H9 (cell line): ENCODE measurements around the gene ITPR1. TPM values are rescaled to one million over a fixed set of nuclear protein-coding genes. Genes with fewer than 3 reads are reported as not detected.

Experiments
- DNase-seq: peaks from one replicate; pipeline ENCODE4 v3.0.0-alpha.2; 2017
- H2AFZ ChIP-seq: one replicate; pipeline ENCODE4 v1.6.1; 2013; ENCODE audit warnings: mild to moderate bottlenecking, low read length, control low read depth, moderate library complexity
- H2AK5ac ChIP-seq: 2 replicates; pipeline ENCODE4 v1.6.1; 2013; ENCODE audit warnings: low read length, control low read depth, mixed read lengths; ENCODE audit not compliant: insufficient read length
- H2BK120ac ChIP-seq: one replicate; pipeline ENCODE4 v1.6.1; 2013; ENCODE audit warnings: low read depth, mild to moderate bottlenecking, low read length, control low read depth, inconsistent platforms; ENCODE audit not compliant: poor library complexity, severe bottlenecking
- H2BK12ac ChIP-seq: 2 replicates; pipeline ENCODE4 v1.6.1; 2013; ENCODE audit warnings: low read length, control low read depth, mixed read lengths, low read depth; ENCODE audit not compliant: insufficient read length
- H2BK15ac ChIP-seq: 2 replicates; pipeline ENCODE4 v1.6.1; 2013; ENCODE audit warnings: low read depth, low read length, control low read depth
- H2BK20ac ChIP-seq: one replicate; pipeline ENCODE4 v1.6.1; 2013; ENCODE audit warnings: low read depth, mild to moderate bottlenecking, low read length, control low read depth, inconsistent platforms; ENCODE audit not compliant: poor library complexity, severe bottlenecking
- H2BK5ac ChIP-seq: 2 replicates; pipeline ENCODE4 v1.6.1; 2013; ENCODE audit warnings: low read length, control low read depth, mixed read lengths; ENCODE audit not compliant: insufficient read length
- H3K14ac ChIP-seq: 2 replicates; pipeline ENCODE4 v1.6.1; 2013; ENCODE audit warnings: low read length, control low read depth; ENCODE audit not compliant: insufficient read depth
- H3K18ac ChIP-seq: 2 replicates; pipeline ENCODE4 v1.6.1; 2013; ENCODE audit warnings: low read depth, mild to moderate bottlenecking, mixed read lengths, low read length, control low read depth; ENCODE audit not compliant: insufficient read length
- H3K23ac ChIP-seq: 2 replicates; pipeline ENCODE4 v1.6.1; 2013; ENCODE audit warnings: low read length, control low read depth, mixed read lengths, low read depth; ENCODE audit not compliant: insufficient read length
- H3K23me2 ChIP-seq: 2 replicates; pipeline ENCODE4 v1.6.1; 2013; ENCODE audit warnings: low read depth, mild to moderate bottlenecking, mixed read lengths, low read length, control low read depth; ENCODE audit not compliant: insufficient read length, poor library complexity, severe bottlenecking
- H3K27ac ChIP-seq: 2 replicates; pipeline ENCODE4 v1.5.1; 2013; ENCODE audit warnings: low read length, control low read depth, mixed read lengths, low read depth; ENCODE audit not compliant: insufficient read length
- H3K27me3 ChIP-seq: 2 replicates; pipeline ENCODE4 v1.6.1; 2013; ENCODE audit warnings: low read length, control low read depth, inconsistent platforms; ENCODE audit not compliant: insufficient read depth
- H3K4ac ChIP-seq: 2 replicates; pipeline ENCODE4 v1.6.1; 2013; ENCODE audit warnings: low read depth, mild to moderate bottlenecking, control low read depth, inconsistent platforms, low read length, moderate library complexity
- H3K4me1 ChIP-seq: 2 replicates; pipeline ENCODE4 v1.6.1; 2013; ENCODE audit warnings: low read length, control low read depth, inconsistent platforms; ENCODE audit not compliant: insufficient read depth
- H3K4me2 ChIP-seq: 2 replicates; pipeline ENCODE4 v1.6.1; 2013; ENCODE audit warnings: low read length, control low read depth, mixed read lengths; ENCODE audit not compliant: insufficient read length, insufficient read depth
- H3K56ac ChIP-seq: 2 replicates; pipeline ENCODE4 v1.6.1; 2013; ENCODE audit warnings: low read depth, mild to moderate bottlenecking, mixed read lengths, low read length, control low read depth; ENCODE audit not compliant: insufficient read length
- H3K79me1 ChIP-seq: 2 replicates; pipeline ENCODE4 v1.6.1; 2013; ENCODE audit warnings: low read depth, mild to moderate bottlenecking, moderate library complexity, low read length, control low read depth, inconsistent platforms; ENCODE audit not compliant: insufficient read depth, poor library complexity, severe bottlenecking
- H3K79me2 ChIP-seq: 2 replicates; pipeline ENCODE4 v1.6.1; 2013; ENCODE audit warnings: low read length, control low read depth, inconsistent platforms; ENCODE audit not compliant: insufficient read depth
- H3K9ac ChIP-seq: 2 replicates; pipeline ENCODE4 v1.6.1; 2013; ENCODE audit warnings: low read length, control low read depth, mixed read lengths; ENCODE audit not compliant: insufficient read length; ENCODE audit errors: extremely low read depth
- H3K9me3 ChIP-seq: one replicate; pipeline ENCODE4 v1.6.1; 2013; ENCODE audit warnings: low read depth, low read length, inconsistent platforms; ENCODE audit not compliant: control insufficient read depth
- H3T11ph ChIP-seq: one replicate; pipeline ENCODE4 v1.6.1; 2013; ENCODE audit warnings: mild to moderate bottlenecking, low read length, control low read depth, inconsistent platforms
- H4K20me1 ChIP-seq: one replicate; pipeline ENCODE4 v1.6.1; 2013; ENCODE audit not compliant: control insufficient read depth, insufficient read length, insufficient read depth
- H4K5ac ChIP-seq: 2 replicates; pipeline ENCODE4 v1.6.1; 2013; ENCODE audit warnings: low read depth, mild to moderate bottlenecking, mixed read lengths, low read length, control low read depth; ENCODE audit not compliant: insufficient read length
- H4K8ac ChIP-seq: replicated peaks from 2 replicates; pipeline ENCODE4 v1.6.1; 2013; ENCODE audit warnings: low read length, control low read depth, mixed read lengths, low read depth; ENCODE audit not compliant: insufficient read length
- H4K91ac ChIP-seq: 2 replicates; pipeline ENCODE4 v1.6.1; 2013; ENCODE audit warnings: low read depth, mild to moderate bottlenecking, moderate library complexity, mixed read lengths, low read length, control low read depth; ENCODE audit not compliant: insufficient read length
- H3K27ac Mint-ChIP-seq, 3 experiments: 2 replicates in 2 of 3; 3 replicates in 1 of 3; pipeline ENCODE4 v1.8.0; 2020 to 2021; ENCODE audit warnings: mixed read lengths in 3 of 3, mild to moderate bottlenecking in 1 of 3, moderate library complexity in 1 of 3
- H3K27me3 Mint-ChIP-seq: 2 replicates; pipeline ENCODE4 v1.8.0; 2021; ENCODE audit warnings: low read depth, mild to moderate bottlenecking, moderate library complexity, mixed read lengths
- H3K36me3 Mint-ChIP-seq, 3 experiments: 2 replicates in 2 of 3; 3 replicates in 1 of 3; pipeline ENCODE4 v1.8.0; 2020 to 2021; ENCODE audit warnings: low read depth in 3 of 3, mixed read lengths in 3 of 3; ENCODE audit not compliant: insufficient read depth in 1 of 3
- H3K4me1 Mint-ChIP-seq, 2 experiments: 2 replicates each; pipeline ENCODE4 v1.8.0; 2020; ENCODE audit warnings: mixed read lengths in 2 of 2
- H3K4me3 Mint-ChIP-seq, 2 experiments: 2 replicates in 1 of 2; 3 replicates in 1 of 2; pipeline ENCODE4 v1.8.0; 2020 to 2021; ENCODE audit warnings: mild to moderate bottlenecking in 2 of 2, mixed read lengths in 2 of 2, moderate library complexity in 1 of 2
- H3K9me3 Mint-ChIP-seq, 2 experiments: 2 replicates in 1 of 2; 3 replicates in 1 of 2; pipeline ENCODE4 v1.8.0; 2020; ENCODE audit warnings: mild to moderate bottlenecking in 2 of 2, mixed read lengths in 2 of 2, moderate library complexity in 1 of 2
- CTCF ChIP-seq: fragments of 200-600 bp; sonication (generic); conservative IDR thresholded peaks from 3 replicates; pipeline ENCODE4 v1.8.0; 2021; ENCODE audit warnings: antibody characterized with exemption, mild to moderate bottlenecking
- WGBS: extraction: QIAGEN DNeasy Blood & Tissue Kit; methylation state at CpG from one replicate; pipeline ENCODE4 v1.1.7; 2013; ENCODE audit warnings: missing lambda C conversion rate, low lambda C conversion rate, mixed read lengths; ENCODE audit not compliant: insufficient read length; ENCODE audit errors: extremely low coverage; 5-methylcytosine and 5-hydroxymethylcytosine counted together
- total RNA-seq: library from RNA; stranded (reverse); gene quantifications from 2 replicates; pipeline ENCODE4 v1.2.1, GENCODE V29; 2021

The ITPR1 gene
- total RNA-seq, 1 experiment from 2014 or later: 4.2 TPM

- no peaks in the 10 kb centered on the region for H3K79me1 ChIP-seq
- no peak overlapping the region for H3K9ac ChIP-seq
- H2AK5ac ChIP-seq: no peak overlapping the region
- H3K27ac Mint-ChIP-seq: no peak overlapping the region
- no peaks in the 10 kb centered on the region for H3K4me1 ChIP-seq
- no peak overlapping the region for H2BK20ac ChIP-seq
- H4K91ac ChIP-seq: no peak overlapping the region
- no peak overlapping the region for H3K18ac ChIP-seq
- H3K27ac ChIP-seq: no peak overlapping the region
- H3K4ac ChIP-seq: no peak overlapping the region
- no peaks in the 10 kb centered on the region; a peak in 1 of 7 replicates for H3K36me3 Mint-ChIP-seq
- no peak overlapping the region for H3K14ac ChIP-seq
- H4K20me1 ChIP-seq: no peaks in the 10 kb centered on the region
- no peak overlapping the region for H3K23ac ChIP-seq
- no peak overlapping the region for H3K4me2 ChIP-seq
- H3T11ph ChIP-seq: no peak overlapping the region
- no CpG with 5 or more reads among the region's 5 CpGs for WGBS
- no peak overlapping the region for H4K8ac ChIP-seq
- H3K27me3 Mint-ChIP-seq: peaks cover 1% of the 10 kb centered on the region; the same call in 1 of the 2 replicates
- no peak for TF ChIP-seq CTCF
- no peaks in the 10 kb centered on the region for H3K23me2 ChIP-seq
- no peak overlapping the region for H3K56ac ChIP-seq
- H3K9me3 ChIP-seq: no peaks in the 10 kb centered on the region
- no peak overlapping the region for H3K4me3 Mint-ChIP-seq
- H4K5ac ChIP-seq: no peak overlapping the region
- no peak overlapping the region for H2BK15ac ChIP-seq
- H2AFZ ChIP-seq: no peak overlapping the region
- no peaks in the 10 kb centered on the region for H3K27me3 ChIP-seq
- no peak overlapping the region for H2BK120ac ChIP-seq
- H2BK5ac ChIP-seq: no peak overlapping the region
- no peaks in the 10 kb centered on the region for H3K79me2 ChIP-seq
- H3K4me1 Mint-ChIP-seq: no peaks in the 10 kb centered on the region
- DNase-seq: no peak
- no peak overlapping the region for H2BK12ac ChIP-seq
- H3K9me3 Mint-ChIP-seq: no peaks in the 10 kb centered on the region
Measured at GRCh38 chr3:4801892-4802291, 308.7 kb downstream of the ITPR1 start.
